Activated CD8-positive, alpha-beta T cell treated with anti-CD3 and anti-CD28 coated beads for 36 hours (primary cell): ENCODE results near the gene GNG7. TPM values are rescaled to one million over a fixed set of nuclear protein-coding genes. Genes with fewer than 3 reads are reported as not detected.
A peak's percentile ranks its signal among the peaks of the same experiment; 100 is the strongest.

Experiments used
- ATAC-seq: fragments of 200-7000 bp; cut with Tn5 transposase; one replicate; pipeline ENCODE4 v1.10.0; 2021; ENCODE audit warnings: mild to moderate bottlenecking, moderate library complexity
- CTCF ChIA-PET: fragments of 350-600 bp; sonication (Branson Sonifier 250); formaldehyde crosslinking; loops from one replicate; lab custom pipeline; 2021; ENCODE audit warnings: antibody characterized with exemption; lab: Charles Lee
- POLR2A ChIA-PET: fragments of 350-600 bp; sonication (Branson Sonifier 250); formaldehyde crosslinking; loops from one replicate; lab custom pipeline; 2021; ENCODE audit warnings: antibody characterized with exemption; lab: Charles Lee
- DNase-seq: peaks from one replicate; pipeline ENCODE4 v3.0.0-alpha.2; 2020
- H3K27ac Mint-ChIP-seq: one replicate; pipeline ENCODE4 v1.8.0; 2021; ENCODE audit warnings: mild to moderate bottlenecking, mixed read lengths
- H3K27me3 Mint-ChIP-seq: one replicate; pipeline ENCODE4 v1.8.0; 2021; ENCODE audit warnings: mixed read lengths
- H3K36me3 Mint-ChIP-seq: one replicate; pipeline ENCODE4 v1.8.0; 2021; ENCODE audit warnings: low read depth, mixed read lengths
- H3K4me1 Mint-ChIP-seq: one replicate; pipeline ENCODE4 v1.8.0; 2021; ENCODE audit warnings: low read depth, mixed read lengths
- H3K4me3 Mint-ChIP-seq: one replicate; pipeline ENCODE4 v1.8.0; 2021; ENCODE audit warnings: mild to moderate bottlenecking, moderate library complexity, mixed read lengths
- H3K9me3 Mint-ChIP-seq: one replicate; pipeline ENCODE4 v1.8.0; 2021; ENCODE audit warnings: mixed read lengths
- CTCF ChIP-seq: fragments of 200-600 bp; IDR thresholded peaks from one replicate; pipeline ENCODE4 v1.8.0; 2022; ENCODE audit warnings: antibody characterized with exemption, mild to moderate bottlenecking
- intact Hi-C: fragments of 100-400 bp; cut with micrococcal nuclease; formaldehyde crosslinking; loops from one replicate; pipeline ENCODE4 v1.10.0; 2022
- total RNA-seq, 2 experiments: library from RNA; stranded (reverse); gene quantifications; one replicate each; pipeline ENCODE4 v1.2.3, GENCODE V29; 2021

GNG7 gene
- total RNA-seq, 2 experiments from 2014 or later: 0.27 to 0.32 TPM

- no peak for DNase-seq
- no peak overlapping the region for H3K4me3 Mint-ChIP-seq
- no peaks in the 10 kb centered on the region for H3K9me3 Mint-ChIP-seq
- intact Hi-C loops: no loop called here
- no peak for TF ChIP-seq CTCF
- ChIA-PET POLR2A (interaction anchor here (1.0 kb wide), 1 partner anchor 23 kb away, joined by 3 read pairs; no protein-coding TSS in a partner anchor), CTCF (interaction anchor here (1.0 to 6.4 kb wide), 4 partner anchors 10 to 165 kb away, joined by 3 to 96 read pairs (median 26); no protein-coding TSS in a partner anchor)
- no peak overlapping the region for H3K27ac Mint-ChIP-seq
- peaks cover 14% of the 10 kb centered on the region for H3K4me1 Mint-ChIP-seq
- H3K27me3 Mint-ChIP-seq: peaks cover 3% of the 10 kb centered on the region
- no peak for ATAC-seq
- no peaks in the 10 kb centered on the region for H3K36me3 Mint-ChIP-seq
These were observed 64.0 kb downstream of the GNG7 start for GRCh38 chr19:2638417-2638940.

- intact Hi-C loops: no loop called here
- H3K4me1 Mint-ChIP-seq: peaks cover 14% of the 10 kb centered on the region
- no peak overlapping the region for H3K4me3 Mint-ChIP-seq
- CTCF ChIA-PET: interaction anchor here (0.6 to 6.4 kb wide), 33 partner anchors 9 to 1884 kb away, joined by 3 to 96 read pairs (median 3); partner anchors contain the start of genes GADD45B, LMNB2 and ZNF555
- POLR2A ChIA-PET: interaction anchor here (0.8 to 1.4 kb wide), 3 partner anchors 9 to 160 kb away, joined by 3 to 6 read pairs (median 4); no protein-coding TSS in a partner anchor
- H3K27me3 Mint-ChIP-seq: peaks cover 3% of the 10 kb centered on the region
- ATAC-seq (peak; percentile 97), DNase-seq (peak; percentile 83)
- peak; percentile 78 for TF ChIP-seq CTCF
- H3K27ac Mint-ChIP-seq: no peak overlapping the region
- H3K36me3 Mint-ChIP-seq: no peaks in the 10 kb centered on the region
- H3K9me3 Mint-ChIP-seq: no peaks in the 10 kb centered on the region
These were observed 65.4 kb downstream of the GNG7 start for GRCh38 chr19:2636897-2637683.

GRCh38 chr19:2636141-2636896 is 66.2 kb downstream of the GNG7 start:
- POLR2A ChIA-PET: interaction anchor here (1.1 to 1.4 kb wide), 2 partner anchors 8 to 159 kb away, joined by 3 to 6 read pairs; no protein-coding TSS in a partner anchor
- Mint-ChIP-seq H3K9me3 (peaks cover 1% of the 10 kb centered on the region), H3K36me3 (no peaks in the 10 kb centered on the region), H3K4me3 (no peak overlapping the region), H3K27me3 (peaks cover 3% of the 10 kb centered on the region), H3K27ac (no peak overlapping the region), H3K4me1 (peaks cover 14% of the 10 kb centered on the region)
- DNase-seq (no peak), ATAC-seq (no peak)
- intact Hi-C loops: no loop called here
- CTCF ChIA-PET: interaction anchor here (0.7 to 6.4 kb wide), 19 partner anchors 8 to 243 kb away, joined by 3 to 96 read pairs (median 7); partner anchors contain the start of gene GADD45B
- TF ChIP-seq CTCF: no peak

- no peak for TF ChIP-seq CTCF
- Mint-ChIP-seq H3K4me1 (peaks cover 22% of the 10 kb centered on the region), H3K27me3 (peaks cover 3% of the 10 kb centered on the region), H3K9me3 (peaks cover 11% of the 10 kb centered on the region), H3K36me3 (peaks cover 2% of the 10 kb centered on the region), H3K27ac (no peak overlapping the region), H3K4me3 (no peak overlapping the region)
- DNase-seq: no peak
- ChIA-PET CTCF (interaction anchor here (4.4 to 6.4 kb wide), 2 partner anchors 13 to 22 kb away, joined by 32 to 96 read pairs; no protein-coding TSS in a partner anchor), POLR2A (no interaction called here)
- intact Hi-C loops: no loop called here
- ATAC-seq: no peak
These were observed 67.5 kb downstream of the GNG7 start for GRCh38 chr19:2634960-2635359.
